Measurements from ENCODE around the gene DOCK10. TPM values are rescaled to one million over a fixed set of nuclear protein-coding genes. Genes with fewer than 3 reads are reported as not detected.
A peak's percentile ranks its signal among the peaks of the same experiment; 100 is the strongest.

The DOCK10 gene
- total and polyA plus RNA-seq, 10 of the 15 experiments (the other 5 are each of a cell fraction or from before 2014, with no cell fraction given) = 16.9 to 120 (median 85.5) TPM

DNA sequence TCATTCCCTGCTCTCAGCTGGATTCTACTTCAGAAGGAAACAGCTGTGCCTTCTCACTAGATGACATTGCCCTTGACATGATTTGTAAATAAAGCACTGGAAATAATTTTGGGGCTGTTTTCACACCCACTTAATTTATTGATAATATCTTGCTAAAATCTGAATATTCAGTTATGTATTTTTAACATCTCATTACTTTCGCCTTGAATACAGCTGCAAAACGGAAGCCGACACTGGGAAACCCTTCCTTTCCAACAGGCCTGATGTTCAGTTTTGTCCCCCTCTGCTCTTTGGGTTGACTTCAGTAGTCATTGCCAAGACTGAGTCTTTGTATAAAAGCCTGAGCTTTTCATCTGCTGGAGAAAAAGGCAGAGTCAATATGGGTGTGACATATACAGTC lies 82.7 kb downstream of the DOCK10 start (continued):
- TF ChIP-seq SMAD1 (IDR thresholded peaks at IDR 0.05; ENCODE audit: low read depth, partially characterized antibody) (no peak), CREM (IDR thresholded peaks at IDR 0.05; ENCODE audit: low read depth) (no peak)

- ChIA-PET CTCF (interaction anchor here (1.1 to 1.2 kb wide), 3 partner anchors 10 to 50 kb away, joined by 3 to 5 read pairs (median 4); no protein-coding TSS in a partner anchor), RAD21 (ENCODE audit: unreplicated experiment) (interaction anchor here (0.6 to 1.5 kb wide), 3 partner anchors 11 to 52 kb away, joined by 3 to 4 read pairs (median 3); no protein-coding TSS in a partner anchor), POLR2A (interaction anchor here (1.6 kb wide), 1 partner anchor 9 kb away, joined by 4 read pairs; no protein-coding TSS in a partner anchor), SMC1A (ENCODE audit: uncharacterized antibody, unreplicated experiment) (interaction anchor here (0.8 to 2.0 kb wide), 6 partner anchors 10 to 68 kb away, joined by 3 to 10 read pairs (median 4); no protein-coding TSS in a partner anchor)
- intact Hi-C loops (cut with micrococcal nuclease; ENCODE audit: unreplicated experiment) = loop anchor here (2.0 kb wide), 1 partner anchor 14 kb away; no protein-coding TSS in a partner anchor
- Histone ChIP-seq H3K27me3 (replicated peaks in 1 of 2; ENCODE audit: control insufficient read depth in 2 of 2, insufficient read depth in 2 of 2, low read length in 1 of 2) (no peaks in the 10 kb centered on the region), H3K27ac (ENCODE audit: control insufficient read depth, insufficient read depth) (no peak overlapping the region), H3K9ac (ENCODE audit: control insufficient read depth, insufficient read depth, low read length) (no peak overlapping the region), H3K79me2 (ENCODE audit: control insufficient read depth, insufficient read depth, low read length) (peaks cover 42% of the 10 kb centered on the region), H4K20me1 (ENCODE audit: control insufficient read depth, insufficient read depth) (no peaks in the 10 kb centered on the region), H3K4me2 (ENCODE audit: control insufficient read depth, insufficient read depth) (peak overlapping the region; percentile 83; the same call in 1 of the 2 replicates), H3K4me3 (no peak overlapping the region), H3K9me3 (replicated peaks; ENCODE audit: control insufficient read depth, insufficient read depth, low read length) (no peaks in the 10 kb centered on the region), H3K4me1 (ENCODE audit: control insufficient read depth, insufficient read depth, low read length) (peaks cover 49% of the 10 kb centered on the region), H3K36me3 (ENCODE audit: control insufficient read depth in 2 of 2, insufficient read depth in 2 of 2, low read length in 1 of 2) (no peaks in the 10 kb centered on the region), H2AFZ (ENCODE audit: control insufficient read depth, low read depth, low read length) (no peak overlapping the region)
- FAIRE-seq (no peak), DNase-seq (ENCODE audit: low read depth, low spot score) (no peak), ATAC-seq (no peak)
- in situ Hi-C loops (cut with MboI) = no loop called here
- WGBS (ENCODE audit: insufficient coverage, insufficient replicate concordance, low lambda C conversion rate, missing lambda C conversion rate) = 96% methylated on average over 3 of the region's 3 CpGs
- BruUV-seq (replicated peaks) = no TSS peak
- no peak for TF ChIP-seq NR2C2 (IDR thresholded peaks at IDR 0.05; ENCODE audit: borderline replicate concordance, control insufficient read depth, insufficient read length, low read depth)
- no peak for TF ChIP-seq PAX5 (IDR thresholded peaks at IDR 0.05; ENCODE audit: borderline replicate concordance, low read depth, low read length)
- TF ChIP-seq, protein P1, sequence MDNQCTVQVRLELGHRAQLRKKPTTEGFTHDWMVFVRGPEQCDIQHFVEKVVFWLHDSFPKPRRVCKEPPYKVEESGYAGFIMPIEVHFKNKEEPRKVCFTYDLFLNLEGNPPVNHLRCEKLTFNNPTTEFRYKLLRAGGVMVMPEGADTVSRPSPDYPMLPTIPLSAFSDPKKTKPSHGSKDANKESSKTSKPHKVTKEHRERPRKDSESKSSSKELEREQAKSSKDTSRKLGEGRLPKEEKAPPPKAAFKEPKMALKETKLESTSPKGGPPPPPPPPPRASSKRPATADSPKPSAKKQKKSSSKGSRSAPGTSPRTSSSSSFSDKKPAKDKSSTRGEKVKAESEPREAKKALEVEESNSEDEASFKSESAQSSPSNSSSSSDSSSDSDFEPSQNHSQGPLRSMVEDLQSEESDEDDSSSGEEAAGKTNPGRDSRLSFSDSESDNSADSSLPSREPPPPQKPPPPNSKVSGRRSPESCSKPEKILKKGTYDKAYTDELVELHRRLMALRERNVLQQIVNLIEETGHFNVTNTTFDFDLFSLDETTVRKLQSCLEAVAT (IDR thresholded peaks at IDR 0.05) = no peak
- no peak for TF ChIP-seq TCF7 (IDR thresholded peaks at IDR 0.05; ENCODE audit: borderline replicate concordance)
- no peak for TF ChIP-seq SMAD5 (IDR thresholded peaks at IDR 0.05; ENCODE audit: low read depth)
- TF ChIP-seq MYB (IDR thresholded peaks at IDR 0.05; ENCODE audit: borderline replicate concordance, low read depth, low read length) = no peak
- no peak for TF ChIP-seq ZBED1 (IDR thresholded peaks at IDR 0.05; ENCODE audit: borderline replicate concordance)
- no peak for TF ChIP-seq DPF2 (IDR thresholded peaks at IDR 0.05)
- no peak for TF ChIP-seq IKZF2 (IDR thresholded peaks at IDR 0.05)
- TF ChIP-seq SP1 (IDR thresholded peaks at IDR 0.05; ENCODE audit: low read depth, low read length) = no peak
- no peak for TF ChIP-seq HDAC2 (IDR thresholded peaks at IDR 0.05)
- no peak for TF ChIP-seq SMC3 (IDR thresholded peaks at IDR 0.05; ENCODE audit: borderline replicate concordance, low read length)
- TF ChIP-seq GATAD2B (conservative IDR thresholded peaks at IDR 0.05; ENCODE audit: low read depth) = no peak
- no peak for TF ChIP-seq PAX8 (IDR thresholded peaks at IDR 0.05)
- TF ChIP-seq, protein P2, sequence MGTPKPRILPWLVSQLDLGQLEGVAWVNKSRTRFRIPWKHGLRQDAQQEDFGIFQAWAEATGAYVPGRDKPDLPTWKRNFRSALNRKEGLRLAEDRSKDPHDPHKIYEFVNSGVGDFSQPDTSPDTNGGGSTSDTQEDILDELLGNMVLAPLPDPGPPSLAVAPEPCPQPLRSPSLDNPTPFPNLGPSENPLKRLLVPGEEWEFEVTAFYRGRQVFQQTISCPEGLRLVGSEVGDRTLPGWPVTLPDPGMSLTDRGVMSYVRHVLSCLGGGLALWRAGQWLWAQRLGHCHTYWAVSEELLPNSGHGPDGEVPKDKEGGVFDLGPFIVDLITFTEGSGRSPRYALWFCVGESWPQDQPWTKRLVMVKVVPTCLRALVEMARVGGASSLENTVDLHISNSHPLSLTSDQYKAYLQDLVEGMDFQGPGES (IDR thresholded peaks at IDR 0.05) = no peak
- no peak for TF ChIP-seq EGR1 (IDR thresholded peaks at IDR 0.05; ENCODE audit: borderline replicate concordance in 1 of 2, low read depth in 2 of 2, low read length in 2 of 2)
- no peak for TF ChIP-seq CREB1 (IDR thresholded peaks at IDR 0.05; ENCODE audit: low read depth)
- TF ChIP-seq, protein P3, sequence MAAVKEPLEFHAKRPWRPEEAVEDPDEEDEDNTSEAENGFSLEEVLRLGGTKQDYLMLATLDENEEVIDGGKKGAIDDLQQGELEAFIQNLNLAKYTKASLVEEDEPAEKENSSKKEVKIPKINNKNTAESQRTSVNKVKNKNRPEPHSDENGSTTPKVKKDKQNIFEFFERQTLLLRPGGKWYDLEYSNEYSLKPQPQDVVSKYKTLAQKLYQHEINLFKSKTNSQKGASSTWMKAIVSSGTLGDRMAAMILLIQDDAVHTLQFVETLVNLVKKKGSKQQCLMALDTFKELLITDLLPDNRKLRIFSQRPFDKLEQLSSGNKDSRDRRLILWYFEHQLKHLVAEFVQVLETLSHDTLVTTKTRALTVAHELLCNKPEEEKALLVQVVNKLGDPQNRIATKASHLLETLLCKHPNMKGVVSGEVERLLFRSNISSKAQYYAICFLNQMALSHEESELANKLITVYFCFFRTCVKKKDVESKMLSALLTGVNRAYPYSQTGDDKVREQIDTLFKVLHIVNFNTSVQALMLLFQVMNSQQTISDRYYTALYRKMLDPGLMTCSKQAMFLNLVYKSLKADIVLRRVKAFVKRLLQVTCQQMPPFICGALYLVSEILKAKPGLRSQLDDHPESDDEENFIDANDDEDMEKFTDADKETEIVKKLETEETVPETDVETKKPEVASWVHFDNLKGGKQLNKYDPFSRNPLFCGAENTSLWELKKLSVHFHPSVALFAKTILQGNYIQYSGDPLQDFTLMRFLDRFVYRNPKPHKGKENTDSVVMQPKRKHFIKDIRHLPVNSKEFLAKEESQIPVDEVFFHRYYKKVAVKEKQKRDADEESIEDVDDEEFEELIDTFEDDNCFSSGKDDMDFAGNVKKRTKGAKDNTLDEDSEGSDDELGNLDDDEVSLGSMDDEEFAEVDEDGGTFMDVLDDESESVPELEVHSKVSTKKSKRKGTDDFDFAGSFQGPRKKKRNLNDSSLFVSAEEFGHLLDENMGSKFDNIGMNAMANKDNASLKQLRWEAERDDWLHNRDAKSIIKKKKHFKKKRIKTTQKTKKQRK (IDR thresholded peaks at IDR 0.05; ENCODE audit: low read depth, low read length) = no peak
Measured at GRCh38 chr2:224958873-224959272, 83.4 kb downstream of the DOCK10 start.
